Putamen (tissue), 1 donor: ENCODE results near the gene SYNM.

Experiments
- DNase-seq: peaks from one replicate; pipeline ENCODE4 v3.0.0-alpha.2; 2016; ENCODE audit warnings: low spot score

SYNM gene

GRCh38 chr15:99140590-99140989, 35.7 kb downstream of the SYNM start:
- DNase-seq, result no peak

- no peak for DNase-seq
These were observed 37.1 kb downstream of the SYNM start for GRCh38 chr15:99141943-99142342.

GRCh38 chr15:99142562-99142961, 37.7 kb downstream of the SYNM start:
- no peak for DNase-seq

GRCh38 chr15:99143242-99143641, 38.4 kb downstream of the SYNM start:
- DNase-seq, result no peak

- DNase-seq, result no peak
These were observed 39.1 kb downstream of the SYNM start for GRCh38 chr15:99143655-99144610.

GRCh38 chr15:99145005-99145404, 40.1 kb downstream of the SYNM start:
- DNase-seq, result no peak

GRCh38 chr15:99145778-99146177, 40.9 kb downstream of the SYNM start:
- no peak for DNase-seq

GRCh38 chr15:99146661-99147060, 41.8 kb downstream of the SYNM start:
- DNase-seq, result no peak

- no peak for DNase-seq
These were observed 44.0 kb downstream of the SYNM start for GRCh38 chr15:99148851-99149276.

- no peak for DNase-seq
These were observed 44.5 kb downstream of the SYNM start for GRCh38 chr15:99149366-99149765.

GRCh38 chr15:99151156-99151555, 46.3 kb downstream of the SYNM start:
- DNase-seq, result no peak

- no peak for DNase-seq
These were observed 48.2 kb downstream of the SYNM start for GRCh38 chr15:99153026-99153535.

- no peak for DNase-seq
These were observed 49.4 kb downstream of the SYNM start for GRCh38 chr15:99154271-99154670.

- no peak for DNase-seq
These were observed 51.1 kb downstream of the SYNM start for GRCh38 chr15:99155961-99156443.

GRCh38 chr15:99157456-99157855, 52.6 kb downstream of the SYNM start:
- no peak for DNase-seq

- DNase-seq, result no peak
These were observed 53.9 kb downstream of the SYNM start for GRCh38 chr15:99158626-99159412.

- no peak for DNase-seq
These were observed 58.6 kb downstream of the SYNM start for GRCh38 chr15:99163271-99164062.

- no peak for DNase-seq
These were observed 59.2 kb downstream of the SYNM start for GRCh38 chr15:99164119-99164518.

- DNase-seq, result no peak
These were observed 60.3 kb downstream of the SYNM start for GRCh38 chr15:99165020-99165790.

- no peak for DNase-seq
These were observed 61.2 kb downstream of the SYNM start for GRCh38 chr15:99165956-99166689.
